ENCODE data around the gene NRROS. TPM values are rescaled to one million over a fixed set of nuclear protein-coding genes. Genes with fewer than 3 reads are reported as not detected.
A peak's percentile ranks its signal among the peaks of the same experiment; 100 is the strongest.

NRROS gene
- total RNA-seq, 1 donor from 2014 or later = 0.42 TPM

GRCh38 chr3:196646666-196647216 is 7.2 kb downstream of the NRROS start:
- no peak for TF ChIP-seq CTCF (IDR thresholded peaks at IDR 0.05; ENCODE audit: partially characterized antibody, unreplicated experiment)
- Mint-ChIP-seq H3K27me3 (ENCODE audit: unreplicated experiment) (peaks cover 11% of the 10 kb centered on the region), H3K4me3 (ENCODE audit: unreplicated experiment) (no peak overlapping the region), H3K27ac (ENCODE audit: unreplicated experiment) (no peak overlapping the region), H3K4me1 (ENCODE audit: low read depth, unreplicated experiment) (peaks cover 5% of the 10 kb centered on the region), H3K36me3 (ENCODE audit: unreplicated experiment) (no peaks in the 10 kb centered on the region), H3K9me3 (ENCODE audit: unreplicated experiment) (peaks cover 2% of the 10 kb centered on the region)
- DNase-seq = no peak

GRCh38 chr3:196650740-196651311 is 11.3 kb downstream of the NRROS start:
- TF ChIP-seq CTCF (IDR thresholded peaks at IDR 0.05; ENCODE audit: partially characterized antibody, unreplicated experiment) = no peak
- peaks cover 8% of the 10 kb centered on the region for H3K27me3 Mint-ChIP-seq (ENCODE audit: unreplicated experiment)
- H3K9me3 Mint-ChIP-seq (ENCODE audit: unreplicated experiment) = peaks cover 2% of the 10 kb centered on the region
- no peak for DNase-seq
- H3K4me1 Mint-ChIP-seq (ENCODE audit: low read depth, unreplicated experiment) = no peaks in the 10 kb centered on the region
- H3K27ac Mint-ChIP-seq (ENCODE audit: unreplicated experiment) = no peak overlapping the region
- H3K4me3 Mint-ChIP-seq (ENCODE audit: unreplicated experiment) = no peak overlapping the region
- no peaks in the 10 kb centered on the region for H3K36me3 Mint-ChIP-seq (ENCODE audit: unreplicated experiment)

GRCh38 chr3:196651819-196652218 is 12.3 kb downstream of the NRROS start:
- H3K4me3 Mint-ChIP-seq (ENCODE audit: unreplicated experiment) = no peak overlapping the region
- DNase-seq = no peak
- peaks cover 5% of the 10 kb centered on the region for H3K27me3 Mint-ChIP-seq (ENCODE audit: unreplicated experiment)
- TF ChIP-seq CTCF (IDR thresholded peaks at IDR 0.05; ENCODE audit: partially characterized antibody, unreplicated experiment) = no peak
- H3K27ac Mint-ChIP-seq (ENCODE audit: unreplicated experiment) = no peak overlapping the region
- peaks cover 2% of the 10 kb centered on the region for H3K9me3 Mint-ChIP-seq (ENCODE audit: unreplicated experiment)
- H3K36me3 Mint-ChIP-seq (ENCODE audit: unreplicated experiment) = no peaks in the 10 kb centered on the region
- H3K4me1 Mint-ChIP-seq (ENCODE audit: low read depth, unreplicated experiment) = no peaks in the 10 kb centered on the region

GRCh38 chr3:196652961-196653795 is 13.7 kb downstream of the NRROS start:
- Mint-ChIP-seq H3K27me3 (ENCODE audit: unreplicated experiment) (peaks cover 5% of the 10 kb centered on the region), H3K4me1 (ENCODE audit: low read depth, unreplicated experiment) (no peaks in the 10 kb centered on the region), H3K4me3 (ENCODE audit: unreplicated experiment) (peak overlapping the region; percentile 8), H3K36me3 (ENCODE audit: unreplicated experiment) (no peaks in the 10 kb centered on the region), H3K27ac (ENCODE audit: unreplicated experiment) (no peak overlapping the region), H3K9me3 (ENCODE audit: unreplicated experiment) (peaks cover 2% of the 10 kb centered on the region)
- no peak for DNase-seq
- no peak for TF ChIP-seq CTCF (IDR thresholded peaks at IDR 0.05; ENCODE audit: partially characterized antibody, unreplicated experiment)

Measured in glutamatergic neuron (in vitro differentiated cells).